ENCODE results near the gene SENP2.
"Not testable (repeated sequence)": the region's sequence is repeated elsewhere in the genome, so short reads cannot be mapped to it uniquely, and the experiment has no call there.

SENP2 gene

DNA sequence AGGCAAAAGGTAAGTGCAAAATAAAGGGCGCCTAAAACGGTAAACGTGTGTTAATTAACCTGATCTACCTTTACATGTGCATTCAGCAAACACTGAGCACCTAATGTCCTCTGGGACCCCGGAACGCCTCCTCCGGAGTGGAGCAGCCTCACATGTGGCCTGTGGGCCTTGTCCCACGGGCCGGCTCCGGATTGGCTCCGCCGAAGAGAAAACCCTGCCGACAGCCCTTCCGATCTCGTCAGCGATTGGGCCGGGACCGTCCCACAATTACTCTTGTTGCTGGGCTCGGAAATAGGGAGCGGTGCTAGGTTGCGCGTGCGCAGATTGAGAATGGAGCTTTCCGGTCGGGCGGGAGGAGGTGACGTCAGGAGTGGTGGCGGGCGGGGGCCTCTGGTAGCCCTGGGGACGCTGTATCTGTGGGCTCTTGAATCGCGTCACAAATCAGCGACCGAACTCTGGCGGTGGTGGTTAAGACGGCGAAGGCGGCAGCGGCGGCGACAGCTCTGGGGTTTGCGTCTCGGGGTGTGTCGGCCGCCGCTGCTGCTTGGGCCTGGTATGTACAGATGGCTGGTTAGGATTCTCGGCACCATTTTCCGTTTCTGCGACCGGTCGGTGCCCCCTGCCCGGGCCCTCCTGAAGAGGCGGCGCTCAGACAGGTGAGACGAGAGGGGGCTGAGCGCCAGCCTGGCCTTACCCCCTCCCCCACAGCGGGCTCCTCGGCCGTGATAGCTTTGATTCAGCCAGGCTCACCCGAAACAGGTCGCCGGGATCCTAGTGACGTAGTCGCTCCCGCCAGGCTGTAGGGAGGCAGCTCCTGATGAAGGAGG, at the start of gene SENP2:
Gene SENP2, plus strand, starts transcription at position 437 of the 827 bp plus-strand sequence. Its CDS starts 119 bp downstream, at position 556.
- peaks cover 30% of the 10 kb centered on the region for H3K36me3 Mint-ChIP-seq (ENCODE audit: insufficient read depth)
- peak within 1 kb of the TSS; percentile 95 for H3K27ac Mint-ChIP-seq (ENCODE audit: low read depth)
- no peaks in the 10 kb centered on the region for H3K27me3 Mint-ChIP-seq
- peaks cover 43% of the 10 kb centered on the region for H3K4me1 Mint-ChIP-seq
- peak; percentile 88 for ATAC-seq (replicated peaks; ENCODE audit: extremely low read depth, poor library complexity, severe bottlenecking)
- no peaks in the 10 kb centered on the region for H3K9me3 Mint-ChIP-seq
- peak within 1 kb of the TSS; percentile 81 for H3K4me3 Mint-ChIP-seq
- peak; percentile 98 to 100 for DNase-seq (ENCODE audit: low spot score in 2 of 2)

- Mint-ChIP-seq H3K4me3 (no peak overlapping the region), H3K36me3 (ENCODE audit: insufficient read depth) (no peaks in the 10 kb centered on the region), H3K27me3 (no peaks in the 10 kb centered on the region), H3K9me3 (no peaks in the 10 kb centered on the region), H3K27ac (ENCODE audit: low read depth) (no peak overlapping the region), H3K4me1 (peaks cover 7% of the 10 kb centered on the region)
- no peak for DNase-seq (ENCODE audit: low spot score in 2 of 2)
- peak; percentile 36 for ATAC-seq (replicated peaks; ENCODE audit: extremely low read depth, poor library complexity, severe bottlenecking)
Measured at GRCh38 chr3:185537369-185537970, 48.6 kb upstream of the SENP2 start.

DNA sequence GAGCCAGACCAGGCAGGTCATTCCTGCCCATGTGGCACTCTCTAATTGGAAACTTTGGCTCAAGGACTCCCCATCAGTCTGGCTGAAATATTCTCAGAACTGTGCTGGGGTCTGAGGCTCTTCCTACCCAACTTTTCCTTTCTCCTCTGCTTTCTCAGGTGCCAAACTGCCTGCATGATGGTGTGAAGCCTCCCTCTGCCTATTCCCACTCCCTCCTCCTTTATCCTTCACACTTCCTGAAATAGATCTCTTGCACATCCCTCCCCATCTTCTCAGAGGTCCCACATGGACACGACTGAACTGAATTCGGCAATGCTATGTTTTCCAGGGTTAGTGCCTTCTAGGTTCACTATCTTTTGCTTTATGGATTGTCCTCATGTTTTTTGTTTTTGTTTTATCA, 46.2 kb upstream of the SENP2 start:
- H3K27me3 Mint-ChIP-seq: peaks cover 10% of the 10 kb centered on the region
- ATAC-seq (replicated peaks; ENCODE audit: extremely low read depth, poor library complexity, severe bottlenecking) (no peak), DNase-seq (ENCODE audit: low spot score in 2 of 2) (no peak)
- H3K4me3 Mint-ChIP-seq: no peak overlapping the region
- peaks cover 7% of the 10 kb centered on the region for H3K4me1 Mint-ChIP-seq
- no peak overlapping the region for H3K27ac Mint-ChIP-seq (ENCODE audit: low read depth)
- no peaks in the 10 kb centered on the region for H3K9me3 Mint-ChIP-seq
- H3K36me3 Mint-ChIP-seq (ENCODE audit: insufficient read depth): no peaks in the 10 kb centered on the region

DNA sequence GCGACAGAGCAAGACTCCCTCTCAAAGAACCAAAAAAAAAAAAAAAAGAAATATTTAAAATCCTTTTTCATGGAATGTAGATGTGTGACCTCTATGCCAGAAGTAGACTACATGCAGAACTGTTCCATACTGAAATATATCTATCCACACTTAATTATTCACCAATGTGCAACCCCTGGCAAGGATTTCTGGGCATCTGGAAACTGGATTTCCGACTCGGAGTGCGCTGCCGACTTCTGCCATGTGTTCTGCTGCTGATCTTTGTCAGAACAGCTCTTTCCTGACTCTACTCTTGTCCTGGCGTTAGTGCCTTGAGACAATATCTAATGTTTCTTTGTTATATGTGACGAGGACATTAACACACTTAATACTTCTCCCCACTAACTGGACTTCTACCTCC, 45.4 kb upstream of the SENP2 start:
- no peak overlapping the region for H3K4me3 Mint-ChIP-seq
- peaks cover 10% of the 10 kb centered on the region for H3K27me3 Mint-ChIP-seq
- H3K9me3 Mint-ChIP-seq: no peaks in the 10 kb centered on the region
- peaks cover 7% of the 10 kb centered on the region for H3K4me1 Mint-ChIP-seq
- ATAC-seq (replicated peaks; ENCODE audit: extremely low read depth, poor library complexity, severe bottlenecking): no peak
- H3K27ac Mint-ChIP-seq (ENCODE audit: low read depth): no peak overlapping the region
- no peaks in the 10 kb centered on the region for H3K36me3 Mint-ChIP-seq (ENCODE audit: insufficient read depth)
- DNase-seq (ENCODE audit: low spot score in 2 of 2): no peak

GRCh38 chr3:185549122-185549521, 37.0 kb upstream of the SENP2 start:
- Mint-ChIP-seq H3K27ac (ENCODE audit: low read depth) (no peak overlapping the region), H3K27me3 (peaks cover 5% of the 10 kb centered on the region), H3K36me3 (ENCODE audit: insufficient read depth) (no peaks in the 10 kb centered on the region), H3K9me3 (no peaks in the 10 kb centered on the region), H3K4me3 (no peak overlapping the region), H3K4me1 (peaks cover 6% of the 10 kb centered on the region)
- ATAC-seq (replicated peaks; ENCODE audit: extremely low read depth, poor library complexity, severe bottlenecking): no peak
- no peak for DNase-seq (ENCODE audit: low spot score in 2 of 2)

DNA sequence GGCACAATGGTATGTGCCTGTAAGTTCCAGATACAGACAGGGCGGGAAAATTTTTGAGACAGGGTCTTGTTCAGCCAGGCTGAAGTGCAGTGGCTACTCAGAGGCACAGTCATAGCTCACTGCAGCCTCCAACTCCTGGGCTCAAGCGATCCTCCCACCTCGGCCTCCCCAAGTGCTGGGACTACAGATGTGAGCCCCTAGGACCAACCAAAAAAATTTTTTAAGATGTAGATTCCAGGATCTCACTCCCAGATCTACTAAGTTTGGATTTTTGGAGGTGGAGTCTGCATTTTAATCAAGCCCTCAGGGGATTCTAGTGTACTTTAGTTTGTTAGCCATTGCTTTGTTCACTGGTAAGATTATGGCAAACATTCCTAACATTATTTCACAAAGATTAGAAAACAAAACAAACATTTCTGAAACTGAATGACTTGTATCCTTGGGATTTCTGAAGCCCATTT, 36.4 kb upstream of the SENP2 start:
- no peaks in the 10 kb centered on the region for H3K9me3 Mint-ChIP-seq
- H3K27me3 Mint-ChIP-seq: no peaks in the 10 kb centered on the region
- DNase-seq (ENCODE audit: low spot score in 2 of 2): no peak
- no peaks in the 10 kb centered on the region for H3K36me3 Mint-ChIP-seq (ENCODE audit: insufficient read depth)
- no peak overlapping the region for H3K4me3 Mint-ChIP-seq
- ATAC-seq (replicated peaks; ENCODE audit: extremely low read depth, poor library complexity, severe bottlenecking): no peak
- H3K4me1 Mint-ChIP-seq: peaks cover 6% of the 10 kb centered on the region
- H3K27ac Mint-ChIP-seq (ENCODE audit: low read depth): no peak overlapping the region

DNA sequence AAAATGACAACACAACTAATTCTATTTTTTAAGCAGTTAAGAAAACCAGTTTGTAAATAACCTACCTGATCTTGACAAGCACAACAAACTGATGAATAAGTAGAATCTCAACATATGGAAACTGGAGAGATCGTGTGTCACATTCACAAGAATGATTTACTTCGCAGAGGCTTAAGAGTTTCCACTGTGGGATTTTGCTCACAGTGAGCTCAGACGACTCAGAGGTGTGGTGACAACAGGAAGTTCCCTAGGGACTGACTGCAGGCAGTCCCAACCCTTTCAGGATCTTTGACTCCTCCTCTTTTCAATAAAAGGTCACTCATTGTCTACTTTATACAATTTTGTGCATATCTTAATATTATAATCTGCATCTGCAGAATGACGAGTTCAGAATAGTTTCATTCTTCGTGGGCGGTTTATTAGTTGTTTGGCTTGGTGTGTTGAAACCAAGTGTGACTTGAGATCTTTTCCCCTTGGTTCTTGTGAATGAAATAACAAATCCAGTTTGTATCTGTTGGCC, 33.7 kb upstream of the SENP2 start, which contains the start of gene LIPH:
Gene LIPH, minus strand, starts transcription at position 231 of the 520 bp plus-strand sequence. Its CDS starts 117 bp downstream, at position 114.
- H3K27me3 Mint-ChIP-seq: no peaks in the 10 kb centered on the region
- no peak for ATAC-seq (replicated peaks; ENCODE audit: extremely low read depth, poor library complexity, severe bottlenecking)
- no peak within 1 kb of the TSS for H3K27ac Mint-ChIP-seq (ENCODE audit: low read depth)
- H3K4me1 Mint-ChIP-seq: peaks cover 6% of the 10 kb centered on the region
- no peak for DNase-seq (ENCODE audit: low spot score in 2 of 2)
- H3K9me3 Mint-ChIP-seq: no peaks in the 10 kb centered on the region
- no peaks in the 10 kb centered on the region for H3K36me3 Mint-ChIP-seq (ENCODE audit: insufficient read depth)
- no peak within 1 kb of the TSS for H3K4me3 Mint-ChIP-seq

DNA sequence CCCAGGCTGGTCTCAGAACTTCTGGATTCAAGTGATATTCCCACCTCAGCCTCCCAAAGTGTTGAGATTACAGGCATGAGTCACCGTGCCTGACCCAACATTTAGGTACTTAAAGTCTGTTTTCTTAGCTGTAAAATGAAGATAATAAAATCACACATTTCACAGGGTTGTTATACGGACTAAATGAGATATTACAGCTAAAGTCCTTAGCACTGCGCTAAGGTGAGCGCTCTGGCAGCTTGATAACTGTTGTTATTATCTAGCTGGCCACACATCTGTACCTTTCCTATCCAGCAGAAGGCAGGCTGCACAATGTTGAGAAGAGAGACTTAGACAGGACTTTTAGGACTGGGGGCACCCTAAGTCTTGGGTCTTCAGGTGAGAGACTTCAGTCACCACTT, 31.0 kb upstream of the SENP2 start:
- H3K27ac Mint-ChIP-seq (ENCODE audit: low read depth): peak overlapping the region; percentile 32
- DNase-seq (ENCODE audit: low spot score in 2 of 2): no peak
- no peak for ATAC-seq (replicated peaks; ENCODE audit: extremely low read depth, poor library complexity, severe bottlenecking)
- H3K4me1 Mint-ChIP-seq: peaks cover 18% of the 10 kb centered on the region
- H3K27me3 Mint-ChIP-seq: peaks cover 13% of the 10 kb centered on the region
- peaks cover 3% of the 10 kb centered on the region for H3K36me3 Mint-ChIP-seq (ENCODE audit: insufficient read depth)
- H3K9me3 Mint-ChIP-seq: no peaks in the 10 kb centered on the region
- H3K4me3 Mint-ChIP-seq: no peak overlapping the region

- Mint-ChIP-seq H3K9me3 (no peaks in the 10 kb centered on the region), H3K36me3 (ENCODE audit: insufficient read depth) (peaks cover 3% of the 10 kb centered on the region), H3K4me1 (peaks cover 18% of the 10 kb centered on the region), H3K27ac (ENCODE audit: low read depth) (no peak overlapping the region), H3K27me3 (peaks cover 21% of the 10 kb centered on the region), H3K4me3 (no peak overlapping the region)
- ATAC-seq (replicated peaks; ENCODE audit: extremely low read depth, poor library complexity, severe bottlenecking) (no peak), DNase-seq (ENCODE audit: low spot score in 2 of 2) (no peak)
Measured at GRCh38 chr3:185555860-185556347, 30.2 kb upstream of the SENP2 start.

- not testable (repeated sequence) for DNase-seq (ENCODE audit: low spot score in 2 of 2); H3K27ac Mint-ChIP-seq (ENCODE audit: low read depth); ATAC-seq (replicated peaks; ENCODE audit: extremely low read depth, poor library complexity, severe bottlenecking); H3K36me3 Mint-ChIP-seq (ENCODE audit: insufficient read depth); H3K4me3 Mint-ChIP-seq; H3K9me3 Mint-ChIP-seq
- H3K27me3 Mint-ChIP-seq: peaks cover 27% of the 10 kb centered on the region
- H3K4me1 Mint-ChIP-seq: peaks cover 18% of the 10 kb centered on the region
Measured at GRCh38 chr3:185556640-185557039, 29.5 kb upstream of the SENP2 start.

DNA sequence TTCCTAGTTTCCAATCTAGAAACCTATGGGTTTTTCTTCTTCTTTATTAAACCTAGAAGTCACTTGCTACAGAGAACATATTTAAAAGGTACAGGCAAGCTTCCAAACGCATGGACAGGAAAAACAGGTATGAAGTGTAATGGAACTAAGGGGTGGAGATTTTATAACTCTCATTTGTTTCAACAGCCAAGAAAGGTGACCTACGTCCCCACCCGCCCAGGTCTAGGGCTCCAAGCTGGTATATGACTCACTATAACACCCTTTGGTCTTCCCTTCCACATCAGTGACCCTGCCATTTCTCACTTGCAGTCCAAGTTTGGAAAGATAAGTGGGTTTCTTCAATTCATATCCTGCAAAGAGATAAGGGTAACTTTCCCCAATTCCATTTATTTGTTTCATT, 27.7 kb upstream of the SENP2 start:
- DNase-seq (ENCODE audit: low spot score in 2 of 2) (no peak), ATAC-seq (replicated peaks; ENCODE audit: extremely low read depth, poor library complexity, severe bottlenecking) (no peak)
- H3K27ac Mint-ChIP-seq (ENCODE audit: low read depth): no peak overlapping the region
- peaks cover 35% of the 10 kb centered on the region for H3K27me3 Mint-ChIP-seq
- peaks cover 3% of the 10 kb centered on the region for H3K36me3 Mint-ChIP-seq (ENCODE audit: insufficient read depth)
- no peaks in the 10 kb centered on the region for H3K9me3 Mint-ChIP-seq
- peak overlapping the region; percentile 73 for H3K4me3 Mint-ChIP-seq
- peaks cover 11% of the 10 kb centered on the region for H3K4me1 Mint-ChIP-seq

- Mint-ChIP-seq H3K4me3 (no peak overlapping the region), H3K4me1 (peaks cover 11% of the 10 kb centered on the region), H3K36me3 (ENCODE audit: insufficient read depth) (peaks cover 3% of the 10 kb centered on the region), H3K9me3 (no peaks in the 10 kb centered on the region), H3K27ac (ENCODE audit: low read depth) (no peak overlapping the region), H3K27me3 (peaks cover 35% of the 10 kb centered on the region)
- no peak for ATAC-seq (replicated peaks; ENCODE audit: extremely low read depth, poor library complexity, severe bottlenecking)
- no peak for DNase-seq (ENCODE audit: low spot score in 2 of 2)
Measured at GRCh38 chr3:185559706-185560090, 26.4 kb upstream of the SENP2 start.
